PC-9 (cell line): ENCODE data around the gene HEATR5A. TPM values are rescaled to one million over a fixed set of nuclear protein-coding genes. Genes with fewer than 3 reads are reported as not detected.
A peak's percentile ranks its signal among the peaks of the same experiment; 100 is the strongest.

Source experiments
- BruUV-seq: library from RNA; stranded (reverse); fragments of 400-500 nt; replicated peaks from 2 replicates; lab custom pipeline; 2021; lab: Mats Ljungman, UMichigan
- CTCF ChIA-PET: fragments of 300-600 bp; sonication (Branson Sonifier 250); formaldehyde crosslinking; loops from one replicate; lab custom pipeline; 2022; ENCODE audit warnings: antibody characterized with exemption; lab: Charles Lee
- POLR2A ChIA-PET: fragments of 300-600 bp; sonication (Branson Sonifier 250); formaldehyde crosslinking; loops from one replicate; lab custom pipeline; 2022; ENCODE audit warnings: antibody characterized with exemption; ENCODE audit not compliant: unreplicated experiment; lab: Charles Lee
- DNase-seq, 2 experiments: peaks; one replicate each; pipeline versions ENCODE4 v3.0.0 to v3.0.0-alpha.2; 2015 to 2022; ENCODE audit warnings: mixed read lengths in 1 of 2
- H2AFZ ChIP-seq: fragments of 200-600 bp; sonication (generic); 2 replicates; pipeline ENCODE4 v1.8.1; 2017; ENCODE audit warnings: antibody characterized with exemption
- H3F3A ChIP-seq: fragments of 200-600 bp; sonication (generic); 2 replicates; pipeline ENCODE4 v1.8.1; 2017; ENCODE audit warnings: antibody characterized with exemption, mild to moderate bottlenecking, low read depth; ENCODE audit not compliant: insufficient read depth
- H3K27ac ChIP-seq: fragments of 200-600 bp; sonication (generic); 2 replicates; pipeline ENCODE4 v1.6.1; 2016; ENCODE audit warnings: mixed run types
- H3K27me3 ChIP-seq: fragments of 200-600 bp; sonication (generic); 2 replicates; pipeline ENCODE4 v1.6.1; 2016; ENCODE audit warnings: low read depth, mixed run types; ENCODE audit not compliant: insufficient read depth
- H3K36me3 ChIP-seq: fragments of 200-600 bp; sonication (generic); 2 replicates; pipeline ENCODE4 v1.6.1; 2016; ENCODE audit warnings: low read depth, mixed run types
- H3K4me1 ChIP-seq: fragments of 200-600 bp; sonication (generic); replicated peaks from 2 replicates; pipeline ENCODE4 v1.6.1; 2016; ENCODE audit warnings: mixed run types; ENCODE audit not compliant: insufficient read depth
- H3K4me2 ChIP-seq: fragments of 200-600 bp; sonication (generic); 2 replicates; pipeline ENCODE4 v1.6.1; 2017; ENCODE audit warnings: mixed run types
- H3K4me3 ChIP-seq: fragments of 200-600 bp; sonication (generic); 2 replicates; pipeline ENCODE4 v1.6.1; 2016; ENCODE audit warnings: mixed run types
- H3K79me2 ChIP-seq: fragments of 200-600 bp; sonication (generic); 2 replicates; pipeline ENCODE4 v1.6.1; 2017; ENCODE audit warnings: low read depth, mixed run types
- H3K9me2 ChIP-seq: fragments of 200-600 bp; sonication (generic); 2 replicates; pipeline ENCODE4 v1.8.1; 2017; ENCODE audit warnings: mild to moderate bottlenecking; ENCODE audit not compliant: insufficient read depth
- H3K9me3 ChIP-seq: fragments of 200-600 bp; sonication (generic); 2 replicates; pipeline ENCODE4 v1.8.1; 2016; ENCODE audit warnings: low read depth; ENCODE audit not compliant: insufficient read depth
- H4K20me1 ChIP-seq: fragments of 200-600 bp; sonication (generic); 2 replicates; pipeline ENCODE4 v1.8.1; 2017; ENCODE audit not compliant: insufficient read depth
- CTCF ChIP-seq: fragments of 200-600 bp; sonication (generic); conservative IDR thresholded peaks from 2 replicates; pipeline ENCODE4 v1.6.1; 2017; ENCODE audit warnings: mixed run types, antibody characterized with exemption, mild to moderate bottlenecking, moderate library complexity
- EZH2 ChIP-seq: fragments of 200-600 bp; sonication (generic); IDR thresholded peaks from 2 replicates; pipeline ENCODE4 v1.8.0; 2017; ENCODE audit warnings: antibody characterized with exemption, low read depth
- intact Hi-C: fragments of 100-400 bp; cut with micrococcal nuclease; formaldehyde crosslinking; loops from one replicate; pipeline ENCODE4 v1.10.0; 2022; ENCODE audit not compliant: unreplicated experiment
- total RNA-seq: library from RNA; stranded (reverse); gene quantifications from 2 replicates; pipeline ENCODE4 v1.2.3, GENCODE V29; 2021

Gene HEATR5A
- total RNA-seq, 1 experiment from 2014 or later = 25.7 TPM

DNA sequence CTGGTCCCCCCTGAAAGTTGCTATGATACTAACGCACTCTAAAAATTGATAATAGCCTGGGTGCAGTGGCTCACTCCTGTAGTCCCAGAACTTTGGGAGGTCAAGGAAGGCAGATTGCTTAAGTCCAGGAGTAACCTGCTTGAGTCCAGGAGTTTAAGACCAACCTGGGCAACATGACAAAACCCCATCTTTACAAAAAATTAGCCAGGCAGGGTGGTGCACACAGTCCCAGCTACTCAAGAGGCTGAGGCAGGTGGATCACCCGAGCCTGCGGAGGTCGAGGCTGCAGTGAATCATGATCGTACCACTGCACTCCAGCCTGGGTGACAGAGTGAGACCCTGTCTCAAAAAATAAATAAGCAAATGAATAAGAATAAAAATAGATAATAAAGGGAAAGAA lies 42.9 kb downstream of the HEATR5A start:
- Histone ChIP-seq H3K9me2 (no peaks in the 10 kb centered on the region), H3K4me1 (peaks cover 12% of the 10 kb centered on the region), H3K9me3 (no peaks in the 10 kb centered on the region), H4K20me1 (no peaks in the 10 kb centered on the region), H3F3A (0 out of 2 replicates have a peak, but pooled peaks cover 7% of the 10 kb centered on the region), H3K4me2 (peak overlapping the region; percentile 37; the same call in 1 of the 2 replicates), H2AFZ (no peak overlapping the region), H3K36me3 (no peaks in the 10 kb centered on the region), H3K4me3 (no peak overlapping the region), H3K27me3 (no peaks in the 10 kb centered on the region), H3K79me2 (no peaks in the 10 kb centered on the region), H3K27ac (peak overlapping the region; percentile 56)
- no peak for DNase-seq
- intact Hi-C loops = no loop called here
- TF ChIP-seq EZH2 (no peak), CTCF (no peak)
- ChIA-PET POLR2A (no interaction called here), CTCF (no interaction called here)
- BruUV-seq = no TSS peak

GRCh38 chr14:31371646-31372045 lies 48.7 kb downstream of the HEATR5A start:
- H3K9me2 ChIP-seq = no peaks in the 10 kb centered on the region
- H3K79me2 ChIP-seq = no peaks in the 10 kb centered on the region
- POLR2A ChIA-PET = no interaction called here
- BruUV-seq = no TSS peak
- no peaks in the 10 kb centered on the region for H3K27me3 ChIP-seq
- intact Hi-C loops = no loop called here
- CTCF ChIA-PET = no interaction called here
- no peak for DNase-seq
- H3F3A ChIP-seq = no peaks in the 10 kb centered on the region
- H3K4me1 ChIP-seq = no peaks in the 10 kb centered on the region
- no peaks in the 10 kb centered on the region for H4K20me1 ChIP-seq
- TF ChIP-seq EZH2 = no peak
- TF ChIP-seq CTCF = no peak
- no peak overlapping the region for H3K4me3 ChIP-seq
- no peak overlapping the region for H2AFZ ChIP-seq
- H3K36me3 ChIP-seq = no peaks in the 10 kb centered on the region
- no peak overlapping the region for H3K4me2 ChIP-seq
- H3K27ac ChIP-seq = no peak overlapping the region
- no peaks in the 10 kb centered on the region for H3K9me3 ChIP-seq

DNA sequence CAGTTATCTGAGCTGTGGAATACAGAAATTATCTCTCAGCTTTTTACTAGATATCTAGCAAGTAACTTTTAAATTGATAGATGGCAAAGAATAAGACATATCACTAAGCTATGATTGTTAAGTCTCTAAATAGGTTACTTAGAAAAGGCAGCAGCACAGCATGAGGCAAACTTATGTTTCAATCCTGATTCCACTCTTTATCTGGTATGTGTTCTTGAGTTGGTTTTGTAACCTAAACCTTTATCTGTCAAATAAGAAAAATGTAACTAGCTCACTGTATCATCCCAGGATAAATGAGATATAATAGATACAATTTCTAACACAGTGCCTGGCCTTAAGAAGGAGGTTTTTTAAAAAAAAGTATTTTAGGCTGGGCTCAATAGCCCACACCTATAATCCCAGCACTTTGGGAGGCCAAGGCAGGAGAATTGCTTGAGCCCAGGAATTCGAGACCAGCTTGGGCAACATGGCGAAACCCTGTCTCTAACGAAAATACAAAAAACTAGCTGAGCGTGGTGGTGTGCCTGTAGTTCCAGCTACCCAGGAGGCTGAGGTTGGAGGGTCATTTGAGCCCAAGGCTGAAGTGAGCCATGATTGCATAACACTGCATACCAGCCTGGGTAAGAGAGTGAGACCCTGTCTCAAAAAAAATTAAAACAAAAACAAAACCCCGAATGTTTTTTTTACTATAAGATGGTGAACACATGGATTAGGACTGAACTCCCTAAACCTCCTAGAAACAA lies 56.8 kb downstream of the HEATR5A start:
- Histone ChIP-seq H3K9me3 (no peaks in the 10 kb centered on the region), H3K79me2 (no peaks in the 10 kb centered on the region), H4K20me1 (no peaks in the 10 kb centered on the region), H3K36me3 (no peaks in the 10 kb centered on the region), H3F3A (peaks cover 13% of the 10 kb centered on the region; the same call in 1 of the 2 replicates), H3K27ac (peak overlapping the region; percentile 95; the same call in 1 of the 2 replicates), H3K4me2 (no peak overlapping the region), H3K9me2 (no peaks in the 10 kb centered on the region), H2AFZ (no peak overlapping the region), H3K4me3 (no peak overlapping the region), H3K4me1 (peaks cover 34% of the 10 kb centered on the region), H3K27me3 (no peaks in the 10 kb centered on the region)
- DNase-seq = no peak
- BruUV-seq = no TSS peak
- intact Hi-C loops = no loop called here
- CTCF ChIA-PET = interaction anchor here (0.6 kb wide), 1 partner anchor 10 kb away, joined by 3 read pairs; no protein-coding TSS in a partner anchor
- TF ChIP-seq CTCF (no peak), EZH2 (no peak)
- POLR2A ChIA-PET = no interaction called here
